ENCODE data around the gene TTC34.

TTC34 gene

DNA sequence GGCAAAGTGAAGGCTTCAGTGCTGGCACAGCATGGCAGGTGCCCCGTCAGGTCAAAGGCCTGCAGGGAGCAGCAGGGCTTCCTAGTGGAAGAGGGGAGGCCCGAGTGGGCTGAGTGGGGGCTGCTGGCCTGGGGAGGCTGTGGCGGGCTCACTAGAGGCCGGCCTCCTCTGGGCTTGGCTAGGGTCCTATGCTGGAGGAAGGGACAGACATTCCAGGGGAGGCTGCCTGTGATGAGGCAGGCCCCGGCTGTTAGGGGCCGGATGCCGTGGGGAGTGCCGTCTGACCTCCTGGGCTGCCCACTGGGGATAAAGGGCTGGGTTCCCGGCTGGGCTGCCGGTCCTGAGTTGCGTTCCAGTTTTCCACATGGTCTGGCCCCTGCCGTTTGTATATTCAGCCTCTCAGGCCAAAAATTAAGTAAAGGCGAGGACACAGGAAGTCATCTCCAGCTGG is 193.8 kb downstream of the TTC34 start:
- Histone ChIP-seq H3K36me3 (ENCODE audit: control insufficient read depth, insufficient read depth, low read length) (no peaks in the 10 kb centered on the region; the same call in 1 of the 2 replicates), H3K9me3 (ENCODE audit: control insufficient read depth, insufficient read depth, low read length) (peaks cover 25% of the 10 kb centered on the region), H3K27me3 (ENCODE audit: control insufficient read depth, insufficient read depth, low read length) (no peaks in the 10 kb centered on the region), H3K4me1 (ENCODE audit: control insufficient read depth, insufficient read depth, low read length) (no peaks in the 10 kb centered on the region), H3K4me3 (ENCODE audit: low read length) (no peak overlapping the region), H3K27ac (ENCODE audit: low read length) (no peak overlapping the region)
- WGBS (ENCODE audit: insufficient coverage, insufficient read length): no CpG with 5 or more reads among the region's 13 CpGs
- no peak for DNase-seq (ENCODE audit: low read depth, low spot score)

DNA sequence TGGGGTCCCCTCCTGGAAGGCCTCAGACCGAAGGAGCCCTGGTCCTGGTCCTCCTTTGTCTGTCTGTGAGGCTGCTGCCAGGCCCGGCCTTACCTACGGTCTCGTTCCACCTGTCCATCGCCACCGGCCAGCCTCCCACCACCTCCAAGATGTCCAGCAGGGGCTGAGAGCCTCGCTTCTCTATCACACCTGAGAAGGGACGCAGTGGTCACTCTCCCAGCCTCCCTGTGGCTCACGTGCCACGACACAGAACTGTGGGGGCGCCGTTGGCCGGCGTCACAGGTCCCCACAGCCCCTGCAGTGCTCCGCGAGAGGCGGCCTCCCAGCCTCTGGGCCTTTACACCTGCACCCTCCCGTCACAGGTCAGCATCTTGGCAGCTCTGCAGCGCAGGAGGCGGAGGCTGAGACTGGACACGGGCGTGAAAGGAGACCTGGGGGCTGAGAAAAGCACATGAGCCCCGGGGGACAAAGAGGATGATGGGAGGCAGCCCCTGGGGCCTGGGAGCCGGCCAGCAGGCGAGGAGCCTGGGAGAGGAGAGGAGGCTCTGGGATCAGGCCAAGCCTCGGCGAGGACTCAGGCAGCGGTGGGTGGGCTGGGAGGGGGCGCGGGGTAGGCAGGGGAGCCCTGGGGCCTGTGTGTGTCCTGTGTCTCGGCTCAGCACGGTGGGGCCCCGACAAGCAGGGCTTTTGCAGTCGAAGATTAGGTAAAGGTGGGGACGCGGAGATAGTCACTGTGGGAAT is 194.4 kb downstream of the TTC34 start:
- Histone ChIP-seq H3K36me3 (ENCODE audit: control insufficient read depth, insufficient read depth, low read length) (no peaks in the 10 kb centered on the region; the same call in 1 of the 2 replicates), H3K4me3 (ENCODE audit: low read length) (no peak overlapping the region), H3K9me3 (ENCODE audit: control insufficient read depth, insufficient read depth, low read length) (peaks cover 19% of the 10 kb centered on the region), H3K27ac (ENCODE audit: low read length) (no peak overlapping the region), H3K4me1 (ENCODE audit: control insufficient read depth, insufficient read depth, low read length) (no peaks in the 10 kb centered on the region), H3K27me3 (ENCODE audit: control insufficient read depth, insufficient read depth, low read length) (no peaks in the 10 kb centered on the region)
- no peak for DNase-seq (ENCODE audit: low read depth, low spot score)
- WGBS (ENCODE audit: insufficient coverage, insufficient read length): no CpG with 5 or more reads among the region's 36 CpGs

DNA sequence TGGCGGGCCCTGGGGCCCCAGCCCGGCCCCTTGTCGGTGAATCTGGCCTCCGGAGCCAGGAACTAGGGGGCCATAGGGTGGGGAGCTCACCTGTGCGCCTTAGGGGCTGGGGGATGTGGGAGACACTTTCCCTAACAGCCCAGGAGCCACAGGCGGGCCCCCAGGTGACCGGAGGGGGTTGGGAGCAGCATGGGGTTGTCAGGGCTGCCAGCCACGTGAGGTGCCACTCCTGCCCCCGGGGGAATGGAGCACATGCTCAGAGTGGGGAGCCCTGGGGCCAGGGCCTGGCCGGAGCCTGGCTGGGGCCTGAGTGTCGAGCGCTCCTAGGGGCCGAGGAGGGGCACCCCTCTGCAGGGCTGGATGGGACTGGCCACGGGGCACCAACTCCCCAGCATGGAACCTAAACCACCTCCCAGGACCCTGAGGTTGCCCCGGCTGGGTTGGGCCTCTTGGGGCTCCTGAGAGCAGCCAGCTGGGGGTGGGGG is 195.1 kb downstream of the TTC34 start:
- Histone ChIP-seq H3K9me3 (ENCODE audit: control insufficient read depth, insufficient read depth, low read length) (peaks cover 22% of the 10 kb centered on the region), H3K36me3 (ENCODE audit: control insufficient read depth, insufficient read depth, low read length) (no peaks in the 10 kb centered on the region; the same call in 1 of the 2 replicates), H3K4me1 (ENCODE audit: control insufficient read depth, insufficient read depth, low read length) (no peaks in the 10 kb centered on the region), H3K27ac (ENCODE audit: low read length) (no peak overlapping the region), H3K27me3 (ENCODE audit: control insufficient read depth, insufficient read depth, low read length) (no peaks in the 10 kb centered on the region), H3K4me3 (ENCODE audit: low read length) (no peak overlapping the region)
- no CpG with 5 or more reads among the region's 15 CpGs for WGBS (ENCODE audit: insufficient coverage, insufficient read length)
- DNase-seq (ENCODE audit: low read depth, low spot score): no peak

DNA sequence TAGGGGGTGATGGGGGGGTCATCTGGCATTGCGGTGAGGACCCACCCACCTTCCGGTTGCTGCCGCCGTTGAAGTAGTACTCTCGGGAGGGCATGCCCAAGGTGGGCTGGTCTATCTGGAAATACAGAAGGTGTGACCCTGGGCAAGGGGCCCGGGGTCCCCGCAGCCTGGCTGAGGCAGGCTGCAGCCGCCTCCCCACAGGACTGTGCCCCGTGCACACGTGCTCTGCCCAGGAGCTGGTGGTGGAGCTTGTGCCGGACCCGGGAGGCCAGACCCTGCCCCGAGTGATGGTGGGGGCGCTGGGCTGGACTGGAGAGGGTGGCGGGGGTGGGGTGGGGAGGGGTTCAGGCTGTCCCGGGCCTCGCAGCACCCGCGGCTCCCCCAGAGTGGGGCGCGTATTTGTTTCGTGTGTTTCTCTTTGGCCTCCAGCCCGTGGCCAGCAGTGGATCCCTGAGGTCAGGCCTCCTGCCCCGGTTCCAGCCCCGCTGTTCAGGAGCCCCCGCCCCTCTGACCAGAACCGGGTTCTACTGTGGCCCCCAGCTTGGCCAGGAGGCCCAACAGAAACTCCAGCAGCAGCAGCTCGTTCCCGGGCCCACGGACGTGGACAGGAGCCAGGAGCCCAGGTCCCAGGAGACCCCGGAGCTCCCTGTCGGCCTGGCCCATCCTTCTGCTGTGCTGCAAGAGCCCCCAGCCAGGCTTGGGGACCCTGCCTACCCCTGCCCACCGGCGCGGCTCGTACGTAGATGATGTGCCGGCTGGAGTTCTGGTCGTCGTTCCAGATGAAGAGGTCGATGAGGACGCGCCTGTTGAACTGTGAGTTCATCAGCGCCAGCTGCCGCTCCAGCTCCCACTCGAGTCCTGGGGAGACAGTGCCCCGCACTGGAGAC is 195.7 kb downstream of the TTC34 start:
- WGBS (ENCODE audit: insufficient coverage, insufficient read length): no CpG with 5 or more reads among the region's 48 CpGs

DNA sequence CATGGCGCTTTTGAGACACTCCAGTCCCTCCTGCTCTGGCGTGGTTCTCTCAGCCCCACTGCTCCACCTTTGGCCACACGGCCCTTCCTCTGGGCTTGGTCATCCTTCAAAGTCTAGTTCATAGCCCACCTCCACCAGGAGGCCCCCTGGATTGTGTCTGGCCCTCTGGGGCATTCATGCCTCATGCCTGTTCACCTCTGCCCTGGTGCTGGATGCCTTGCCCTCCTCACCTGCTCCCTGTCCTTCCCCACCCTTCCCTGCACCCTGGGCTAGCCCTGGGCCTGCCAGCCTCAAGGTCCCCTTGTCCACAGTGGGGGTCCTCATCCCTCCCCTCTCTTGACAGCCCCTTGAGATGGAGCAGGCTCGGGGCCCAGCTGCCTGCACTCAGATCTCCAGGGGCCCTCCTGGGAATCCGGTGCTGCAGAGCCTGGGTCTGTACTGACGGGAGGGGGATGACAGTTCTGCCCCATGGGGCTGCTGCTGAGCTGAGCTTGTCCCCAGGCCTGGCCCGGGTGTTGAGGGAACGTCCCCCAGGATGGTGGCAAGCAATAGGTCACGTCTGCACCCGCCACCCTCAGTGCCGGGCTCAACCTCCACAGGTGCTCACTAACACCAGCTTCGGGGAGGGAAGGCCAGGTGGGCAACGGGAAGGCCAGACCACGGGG is 196.5 kb downstream of the TTC34 start:
- H3K9me3 ChIP-seq (ENCODE audit: control insufficient read depth, insufficient read depth, low read length): peaks cover 16% of the 10 kb centered on the region
- H3K27ac ChIP-seq (ENCODE audit: low read length): no peak overlapping the region
- no peaks in the 10 kb centered on the region; the same call in 1 of the 2 replicates for H3K36me3 ChIP-seq (ENCODE audit: control insufficient read depth, insufficient read depth, low read length)
- no CpG with 5 or more reads among the region's 14 CpGs for WGBS (ENCODE audit: insufficient coverage, insufficient read length)
- no peaks in the 10 kb centered on the region for H3K4me1 ChIP-seq (ENCODE audit: control insufficient read depth, insufficient read depth, low read length)
- no peaks in the 10 kb centered on the region for H3K27me3 ChIP-seq (ENCODE audit: control insufficient read depth, insufficient read depth, low read length)
- H3K4me3 ChIP-seq (ENCODE audit: low read length): no peak overlapping the region
- no peak for DNase-seq (ENCODE audit: low read depth, low spot score)

More for the DNA sequence above, 195.7 kb downstream of the TTC34 start:
- Histone ChIP-seq H3K36me3 (ENCODE audit: control insufficient read depth, insufficient read depth, low read length) (no peaks in the 10 kb centered on the region; the same call in 1 of the 2 replicates), H3K27ac (ENCODE audit: low read length) (no peak overlapping the region), H3K4me1 (ENCODE audit: control insufficient read depth, insufficient read depth, low read length) (no peaks in the 10 kb centered on the region), H3K27me3 (ENCODE audit: control insufficient read depth, insufficient read depth, low read length) (no peaks in the 10 kb centered on the region), H3K9me3 (ENCODE audit: control insufficient read depth, insufficient read depth, low read length) (peaks cover 20% of the 10 kb centered on the region), H3K4me3 (ENCODE audit: low read length) (no peak overlapping the region)
- no peak for DNase-seq (ENCODE audit: low read depth, low spot score)

DNA sequence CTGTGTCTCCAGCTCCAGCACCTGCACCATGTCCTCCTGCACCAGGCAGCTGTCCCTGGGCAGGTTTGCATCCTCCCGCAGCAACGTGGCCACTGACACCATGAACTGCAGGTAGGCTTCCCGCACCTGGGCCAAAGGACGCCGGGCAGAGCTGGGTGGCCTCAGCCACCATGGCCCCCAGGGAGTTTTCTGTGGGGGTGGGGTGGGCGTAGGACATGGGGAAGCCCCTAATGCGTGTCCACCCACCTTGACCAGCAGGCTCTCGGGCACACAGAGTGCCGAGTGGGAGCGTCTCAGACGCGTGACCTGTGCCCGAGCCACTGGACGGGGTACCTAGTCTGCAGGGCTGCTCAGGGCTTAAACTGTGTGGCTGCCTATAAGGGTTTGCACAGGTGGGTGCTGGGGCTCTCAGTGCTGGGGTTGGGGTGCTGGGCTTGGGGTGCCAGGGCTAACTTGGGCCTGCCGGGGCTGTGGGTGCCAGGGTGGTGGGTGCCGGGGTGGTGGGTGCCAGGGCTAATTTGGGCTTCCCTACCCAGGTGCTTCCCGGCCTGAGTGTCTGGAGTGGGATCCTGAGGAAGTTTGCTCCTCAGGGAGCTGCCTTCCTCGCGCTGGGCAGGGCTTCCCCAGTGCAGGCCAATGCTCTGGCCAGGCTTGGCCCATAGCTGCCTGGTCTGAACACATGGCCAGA is 197.2 kb downstream of the TTC34 start:
- H3K27me3 ChIP-seq (ENCODE audit: control insufficient read depth, insufficient read depth, low read length): no peaks in the 10 kb centered on the region
- no peaks in the 10 kb centered on the region; the same call in 1 of the 2 replicates for H3K36me3 ChIP-seq (ENCODE audit: control insufficient read depth, insufficient read depth, low read length)
- H3K4me1 ChIP-seq (ENCODE audit: control insufficient read depth, insufficient read depth, low read length): no peaks in the 10 kb centered on the region
- no peak for DNase-seq (ENCODE audit: low read depth, low spot score)
- H3K9me3 ChIP-seq (ENCODE audit: control insufficient read depth, insufficient read depth, low read length): peaks cover 16% of the 10 kb centered on the region
- no CpG with 5 or more reads among the region's 19 CpGs for WGBS (ENCODE audit: insufficient coverage, insufficient read length)
- no peak overlapping the region for H3K4me3 ChIP-seq (ENCODE audit: low read length)
- H3K27ac ChIP-seq (ENCODE audit: low read length): no peak overlapping the region

DNA sequence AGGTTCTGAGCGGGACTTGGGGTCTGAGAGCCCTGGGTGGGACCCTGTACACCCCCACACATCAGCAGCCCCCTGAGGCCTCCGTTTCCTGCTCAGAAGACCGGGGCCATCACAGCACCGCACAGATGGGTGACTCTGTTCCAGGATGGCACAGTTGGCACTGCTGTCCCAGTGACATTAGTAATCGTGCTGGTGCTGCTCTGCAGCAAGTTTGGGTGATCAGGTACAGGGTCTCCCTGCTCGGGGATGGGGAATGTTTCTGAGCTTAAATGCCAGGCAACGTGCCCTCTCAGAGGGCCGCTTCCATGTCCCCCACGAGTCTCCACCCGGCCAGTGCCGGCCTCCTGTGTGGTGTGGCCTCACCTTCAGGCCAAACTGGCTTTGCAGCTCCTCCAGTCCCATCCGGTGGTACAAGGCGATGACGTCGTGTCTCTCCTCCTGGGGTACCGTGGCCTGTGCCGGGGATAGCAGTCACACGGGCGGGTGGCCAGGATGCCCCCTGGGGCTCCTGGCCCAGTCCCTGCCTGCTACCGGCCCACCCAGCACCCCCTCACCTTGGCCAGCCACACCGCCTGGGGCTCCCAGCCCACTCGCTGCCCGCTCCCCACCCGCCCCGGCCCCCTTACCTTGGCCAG is 197.9 kb downstream of the TTC34 start:
- no peaks in the 10 kb centered on the region for H3K27me3 ChIP-seq (ENCODE audit: control insufficient read depth, insufficient read depth, low read length)
- H3K27ac ChIP-seq (ENCODE audit: low read length): no peak overlapping the region
- no peak for DNase-seq (ENCODE audit: low read depth, low spot score)
- H3K9me3 ChIP-seq (ENCODE audit: control insufficient read depth, insufficient read depth, low read length): peaks cover 16% of the 10 kb centered on the region
- no peak overlapping the region for H3K4me3 ChIP-seq (ENCODE audit: low read length)
- WGBS (ENCODE audit: insufficient coverage, insufficient read length): no CpG with 5 or more reads among the region's 25 CpGs
- no peaks in the 10 kb centered on the region for H3K36me3 ChIP-seq (ENCODE audit: control insufficient read depth, insufficient read depth, low read length)
- H3K4me1 ChIP-seq (ENCODE audit: control insufficient read depth, insufficient read depth, low read length): no peaks in the 10 kb centered on the region

DNA sequence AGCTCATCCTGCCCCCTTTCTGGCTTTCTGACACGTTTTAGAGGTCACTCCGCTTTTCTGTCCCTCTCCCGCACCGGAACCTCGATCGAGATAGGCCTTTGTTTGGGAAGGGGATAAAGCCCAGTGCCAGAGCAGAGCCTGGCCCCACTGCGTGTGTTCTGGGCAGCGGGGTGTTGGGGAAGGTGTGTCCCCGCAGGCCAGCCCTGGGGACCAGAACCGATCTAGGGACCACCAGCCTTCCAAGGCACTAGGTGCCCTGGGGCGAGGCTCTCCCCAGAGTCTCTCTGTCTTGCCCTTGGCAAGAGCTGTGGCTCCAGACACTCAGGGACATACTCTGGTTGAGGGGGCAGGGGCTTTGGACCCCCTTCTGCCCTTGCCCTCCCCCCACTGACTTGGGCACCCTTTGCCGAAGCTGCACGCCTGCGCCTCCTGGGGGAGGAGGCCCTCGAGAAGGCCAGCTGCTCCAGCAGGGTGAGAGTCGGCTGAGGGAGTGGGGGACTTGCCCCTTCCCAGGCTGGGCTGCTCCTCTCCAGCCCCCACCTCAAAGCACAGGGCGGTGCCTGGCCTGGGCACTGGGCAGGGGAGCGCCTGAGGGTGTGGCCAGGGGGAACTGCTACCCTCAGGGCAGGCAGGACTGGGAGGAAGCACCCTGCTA is 198.5 kb downstream of the TTC34 start:
- no peaks in the 10 kb centered on the region for H3K27me3 ChIP-seq (ENCODE audit: control insufficient read depth, insufficient read depth, low read length)

DNA sequence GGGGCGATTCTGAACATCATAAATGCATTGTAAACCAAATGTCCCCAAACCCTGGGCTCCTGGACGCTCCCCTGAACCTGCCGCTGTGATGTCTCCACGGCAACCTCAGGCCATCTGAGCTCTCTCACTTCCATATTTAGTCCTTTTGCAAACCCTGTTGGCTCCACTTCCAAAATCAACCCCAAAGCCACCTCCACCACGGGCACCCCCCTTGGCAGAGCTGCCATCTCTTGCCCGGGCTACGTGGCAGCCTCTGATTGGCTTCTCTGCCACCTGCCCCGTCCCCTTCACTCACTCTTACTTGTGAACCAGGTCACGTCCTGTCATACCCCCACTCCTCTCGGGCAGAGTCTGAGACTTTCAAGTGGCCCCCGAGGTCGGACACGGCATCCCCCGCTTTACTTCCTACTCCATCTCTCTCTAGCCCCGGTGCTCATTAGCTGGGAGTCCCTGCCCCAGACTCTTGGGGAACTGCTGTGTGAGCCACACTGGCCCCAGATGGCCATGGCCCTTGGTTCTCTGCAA is 199.1 kb downstream of the TTC34 start:
- Histone ChIP-seq H3K36me3 (ENCODE audit: control insufficient read depth, insufficient read depth, low read length) (no peaks in the 10 kb centered on the region), H3K4me1 (ENCODE audit: control insufficient read depth, insufficient read depth, low read length) (no peaks in the 10 kb centered on the region), H3K27ac (ENCODE audit: low read length) (no peak overlapping the region), H3K9me3 (ENCODE audit: control insufficient read depth, insufficient read depth, low read length) (peaks cover 15% of the 10 kb centered on the region), H3K27me3 (ENCODE audit: control insufficient read depth, insufficient read depth, low read length) (no peaks in the 10 kb centered on the region), H3K4me3 (ENCODE audit: low read length) (no peak overlapping the region)
- DNase-seq (ENCODE audit: low read depth, low spot score): no peak
- WGBS (ENCODE audit: insufficient coverage, insufficient read length): no CpG with 5 or more reads among the region's 15 CpGs

More for the DNA sequence above, 198.5 kb downstream of the TTC34 start:
- peaks cover 15% of the 10 kb centered on the region for H3K9me3 ChIP-seq (ENCODE audit: control insufficient read depth, insufficient read depth, low read length)
- no peak overlapping the region for H3K4me3 ChIP-seq (ENCODE audit: low read length)
- H3K36me3 ChIP-seq (ENCODE audit: control insufficient read depth, insufficient read depth, low read length): no peaks in the 10 kb centered on the region
- H3K4me1 ChIP-seq (ENCODE audit: control insufficient read depth, insufficient read depth, low read length): no peaks in the 10 kb centered on the region
- H3K27ac ChIP-seq (ENCODE audit: low read length): no peak overlapping the region
- WGBS (ENCODE audit: insufficient coverage, insufficient read length): no CpG with 5 or more reads among the region's 18 CpGs
- no peak for DNase-seq (ENCODE audit: low read depth, low spot score)
